Measurements from ENCODE around the gene PAX8.
A peak's percentile ranks its signal among the peaks of the same experiment; 100 is the strongest.

PAX8 gene

GRCh38 chr2:113186433-113186796 is 92.3 kb downstream of the PAX8 start:
- no peak for DNase-seq (ENCODE audit: low read depth in 2 of 3, low spot score in 2 of 3)

DNA sequence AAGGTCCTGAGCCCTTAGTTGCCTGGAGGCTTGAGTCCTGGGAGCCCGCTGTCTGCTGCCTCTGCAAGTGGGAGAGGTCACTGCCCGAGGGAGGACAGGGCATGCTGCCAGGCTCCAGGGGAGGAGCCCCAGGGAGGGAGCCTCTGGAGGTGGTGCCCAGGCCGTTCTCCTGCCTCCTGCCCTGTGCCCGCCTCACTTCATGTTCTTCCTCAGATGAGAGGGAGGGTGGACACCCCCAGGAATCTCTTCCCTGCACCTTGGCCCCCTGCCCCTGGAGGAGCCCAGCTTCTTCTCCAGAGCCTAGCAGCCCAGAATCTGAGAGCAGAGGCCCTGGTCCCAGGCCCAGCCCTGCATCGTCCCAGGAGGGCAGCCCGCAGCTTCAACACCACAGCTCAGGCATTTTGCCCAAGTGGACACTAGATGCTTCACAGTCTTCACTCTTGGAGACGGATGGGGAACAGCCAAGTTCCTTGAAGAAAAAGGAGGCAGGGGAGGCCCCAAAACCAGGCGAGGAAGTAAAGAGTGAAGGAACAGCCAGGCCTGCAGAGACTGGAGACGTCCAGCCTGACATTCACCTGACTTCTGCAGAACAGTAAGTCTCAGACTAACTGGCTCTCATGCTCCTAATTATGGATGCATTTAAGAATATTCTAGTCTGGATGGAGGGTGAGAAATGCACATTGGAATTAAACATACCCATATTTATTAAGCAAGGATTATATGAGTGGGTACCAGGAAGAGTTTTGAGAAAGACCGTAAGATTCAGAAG is 92.9 kb downstream of the PAX8 start:
- DNase-seq (ENCODE audit: low read depth in 2 of 3, low spot score in 2 of 3): no peak

DNA sequence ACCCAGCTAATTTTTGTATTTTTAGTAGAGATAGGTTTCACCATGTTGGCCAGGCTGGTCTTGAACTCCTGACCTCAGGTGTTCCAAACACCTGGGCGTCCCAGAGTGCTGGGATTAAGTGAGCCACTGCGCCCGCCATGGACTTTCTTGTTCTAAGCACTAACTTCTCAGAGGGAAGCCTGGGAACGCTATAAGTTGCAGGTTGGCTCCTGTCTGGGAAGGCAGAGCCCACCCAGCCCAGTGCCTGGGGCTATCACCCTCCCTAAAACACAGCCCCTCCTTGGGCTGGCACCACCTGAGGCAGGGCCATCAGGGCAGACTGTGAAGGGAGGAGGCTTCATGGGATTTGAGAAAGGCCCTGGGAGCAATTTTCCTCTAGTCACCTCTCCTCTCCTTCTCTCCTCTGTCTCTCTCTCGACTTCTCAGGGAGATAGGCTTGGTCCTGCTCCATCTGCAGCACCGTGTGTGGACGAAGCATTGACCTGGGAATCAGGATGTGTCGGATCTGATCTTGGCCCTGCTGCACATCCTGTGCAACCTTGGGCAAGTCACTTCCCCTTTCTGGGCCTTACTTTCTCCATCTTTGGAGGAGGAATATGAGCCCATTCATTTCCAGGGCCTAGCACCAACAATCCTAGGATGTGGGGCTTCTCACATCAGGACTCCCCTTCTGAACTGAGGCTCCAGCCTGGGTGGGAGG is 94.0 kb downstream of the PAX8 start:
- no peak for DNase-seq (ENCODE audit: low read depth in 2 of 3, low spot score in 2 of 3)

DNA sequence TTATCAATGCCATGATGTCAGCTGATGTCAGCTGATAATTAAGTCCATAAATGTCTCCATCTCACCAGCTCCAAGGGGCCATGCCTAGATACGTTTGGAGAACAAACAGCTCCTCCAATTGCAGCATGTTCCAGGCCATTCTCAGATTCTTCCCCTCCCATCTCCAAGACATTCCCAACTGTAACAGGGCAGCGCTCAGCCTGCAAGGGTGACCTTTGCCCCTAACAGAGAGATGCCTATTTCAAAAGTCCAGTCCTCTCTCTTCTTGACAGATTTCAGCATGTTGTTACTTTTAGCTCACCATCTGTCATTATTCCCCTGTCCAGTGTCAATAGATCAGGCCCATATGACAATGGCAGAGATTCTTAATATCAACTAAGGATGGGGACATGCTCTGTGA is 95.0 kb downstream of the PAX8 start:
- DNase-seq (ENCODE audit: low read depth in 2 of 3, low spot score in 2 of 3): no peak

GRCh38 chr2:113183264-113183663 is 95.5 kb downstream of the PAX8 start:
- DNase-seq (ENCODE audit: low read depth in 2 of 3, low spot score in 2 of 3): no peak

- no peak for DNase-seq (ENCODE audit: low read depth in 2 of 3, low spot score in 2 of 3)
Measured at GRCh38 chr2:113182471-113183260, 96.1 kb downstream of the PAX8 start.

- no peak for DNase-seq (ENCODE audit: low read depth in 2 of 3, low spot score in 2 of 3)
Measured at GRCh38 chr2:113181258-113182051, 97.3 kb downstream of the PAX8 start.

- no peak for DNase-seq (ENCODE audit: low read depth in 2 of 3, low spot score in 2 of 3)
Measured at GRCh38 chr2:113180131-113180946, 98.4 kb downstream of the PAX8 start.

DNA sequence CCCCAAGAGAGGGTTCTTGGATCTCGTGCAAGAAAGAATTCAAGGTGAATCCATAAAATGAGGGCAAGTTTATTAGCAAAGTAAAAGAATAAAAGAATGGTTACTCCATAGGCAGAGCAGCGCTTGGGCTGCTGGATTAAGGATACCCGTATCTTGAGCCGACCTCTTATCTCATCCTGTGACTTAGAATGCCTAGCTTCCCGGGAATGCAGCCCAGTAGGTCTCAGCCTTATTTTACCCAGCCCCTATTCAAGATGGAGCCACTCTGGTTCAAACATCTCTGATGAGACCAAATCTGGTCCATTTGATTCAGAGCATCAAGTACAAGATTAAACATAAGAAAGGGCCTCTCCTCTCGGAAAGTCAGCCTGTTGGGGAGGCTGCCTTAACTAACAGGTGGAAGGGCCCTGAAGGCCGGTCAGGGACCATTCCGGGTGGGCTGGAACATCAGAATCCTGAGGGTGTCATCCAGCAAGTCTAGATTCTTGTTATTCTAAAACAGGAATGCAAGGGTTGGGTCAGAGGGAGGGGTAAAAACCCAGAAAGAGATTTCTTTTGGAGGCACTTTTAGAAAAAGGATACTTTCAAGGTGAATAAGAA is 99.2 kb downstream of the PAX8 start:
- DNase-seq (ENCODE audit: low read depth in 2 of 3, low spot score in 2 of 3): no peak

- no peak for DNase-seq (ENCODE audit: low read depth in 2 of 3, low spot score in 2 of 3)
Measured at GRCh38 chr2:113178891-113179290, 99.8 kb downstream of the PAX8 start.

DNA sequence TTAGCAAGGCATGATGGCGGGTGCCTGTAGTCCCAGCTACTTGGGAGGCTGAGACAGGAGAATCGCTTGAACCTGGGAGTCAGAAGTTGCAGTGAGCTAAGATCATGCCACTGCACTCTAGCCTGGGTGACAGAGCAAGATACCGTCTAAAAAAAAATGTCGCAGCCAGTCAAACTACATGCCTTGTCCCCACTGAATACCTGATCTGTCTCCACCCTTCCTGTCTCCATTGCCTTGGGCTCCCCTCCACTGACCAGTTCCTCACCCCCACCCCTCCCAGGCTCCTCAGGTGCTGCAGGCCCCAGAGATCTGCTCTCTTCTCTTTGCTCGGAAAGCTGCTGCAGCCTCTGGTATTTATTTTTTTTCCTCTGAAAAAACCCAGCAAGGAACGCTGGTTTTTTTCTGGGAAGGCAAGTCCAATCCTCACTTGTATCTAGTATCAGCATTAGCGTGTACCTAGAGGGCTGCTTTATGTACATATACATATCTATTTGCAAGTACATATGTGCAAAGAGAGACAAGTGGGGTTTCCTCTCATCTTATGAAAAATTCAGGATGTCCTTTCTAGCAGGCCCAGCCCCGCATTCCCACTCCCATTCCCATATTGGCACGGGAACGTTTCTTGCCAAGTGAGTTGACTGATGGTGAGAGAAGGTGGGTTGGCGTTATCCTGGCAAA is 100.5 kb downstream of the PAX8 start:
- DNase-seq (ENCODE audit: low read depth in 2 of 3, low spot score in 2 of 3): no peak

DNA sequence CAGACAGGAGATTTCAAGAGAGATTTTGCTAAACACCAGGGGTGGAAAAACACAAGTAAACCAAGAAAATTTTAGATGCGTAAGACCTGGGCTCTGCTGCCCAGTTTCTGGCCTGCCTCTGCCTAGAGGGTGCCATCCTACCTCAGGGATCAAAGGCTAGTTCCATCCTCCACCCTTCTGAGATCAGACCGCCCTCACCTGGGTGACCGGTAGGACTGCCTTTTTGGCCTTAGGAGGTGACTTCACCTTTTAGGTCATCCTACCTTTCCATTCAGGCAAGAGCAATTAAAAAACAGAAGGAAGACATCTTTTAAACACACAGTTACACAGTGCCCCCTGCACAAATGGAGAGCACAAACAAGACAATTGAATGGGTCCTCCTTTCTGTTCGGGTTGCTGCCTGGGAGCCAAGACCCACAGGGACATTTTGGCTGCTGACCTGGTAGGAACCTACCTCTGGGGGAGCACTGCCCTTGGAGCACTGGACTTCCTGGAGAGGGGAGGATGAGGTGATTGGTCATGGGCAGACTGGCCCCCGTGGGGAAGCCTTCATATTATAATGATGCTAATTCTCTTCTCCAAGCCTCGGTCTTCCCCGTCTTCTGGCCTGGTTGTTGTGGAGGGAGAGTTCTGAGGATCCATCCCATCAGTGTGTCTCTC is 101.9 kb downstream of the PAX8 start:
- DNase-seq (ENCODE audit: low read depth in 2 of 3, low spot score in 2 of 3): no peak

GRCh38 chr2:113175736-113176695 is 102.7 kb downstream of the PAX8 start:
- DNase-seq (ENCODE audit: low read depth in 2 of 3, low spot score in 2 of 3): no peak

DNA sequence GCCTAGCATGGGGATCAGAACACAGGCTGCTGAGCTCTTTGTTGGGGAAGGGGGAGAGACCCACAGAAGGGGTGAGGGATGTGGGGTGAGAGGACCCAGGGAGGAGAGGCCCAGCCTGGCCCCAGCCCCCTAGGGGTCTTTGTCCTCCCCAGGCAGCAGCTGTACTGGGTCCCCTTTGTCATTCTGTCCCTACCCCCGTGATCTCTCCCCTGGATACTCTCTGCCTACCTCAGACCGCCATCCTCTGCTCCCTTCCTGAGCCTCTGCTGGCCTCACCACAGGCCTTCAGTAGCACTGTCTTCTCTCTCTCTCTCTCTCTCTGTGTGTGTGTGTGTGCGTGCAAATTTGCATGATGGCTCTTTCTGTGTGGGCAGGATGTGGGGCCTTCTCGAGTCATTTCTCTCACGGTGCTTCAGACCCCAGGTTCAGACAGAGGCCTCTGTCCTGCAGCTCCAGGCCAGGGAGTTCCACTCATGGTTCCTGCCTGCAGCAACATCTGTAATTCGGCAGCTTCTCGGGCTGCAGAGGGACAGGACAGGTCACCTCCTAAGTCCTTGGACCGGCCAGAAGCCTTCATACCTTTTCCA is 103.6 kb downstream of the PAX8 start:
- DNase-seq (ENCODE audit: low read depth in 2 of 3, low spot score in 2 of 3): peak in 1 of 3 experiments; percentile 50

DNA sequence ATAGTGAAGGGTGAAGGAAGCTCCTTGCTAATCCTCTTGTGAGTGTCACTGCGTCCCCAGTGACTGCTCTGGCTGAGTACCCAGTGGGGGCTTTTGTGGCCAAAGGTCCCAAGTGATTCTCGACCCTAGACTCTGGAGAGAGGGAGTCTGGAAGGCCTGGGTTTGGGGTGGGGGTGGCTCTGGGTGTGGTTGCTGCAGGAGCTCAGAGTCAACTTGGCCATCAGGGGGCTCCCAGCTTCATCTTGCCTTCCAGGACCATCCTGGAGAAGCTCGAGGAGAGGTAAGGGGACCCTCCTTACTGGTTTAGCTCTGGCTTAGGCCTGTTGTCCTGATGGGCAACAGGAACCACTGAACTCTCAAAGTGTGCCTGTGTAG is 104.4 kb downstream of the PAX8 start:
- DNase-seq (ENCODE audit: low read depth in 2 of 3, low spot score in 2 of 3): no peak

DNA sequence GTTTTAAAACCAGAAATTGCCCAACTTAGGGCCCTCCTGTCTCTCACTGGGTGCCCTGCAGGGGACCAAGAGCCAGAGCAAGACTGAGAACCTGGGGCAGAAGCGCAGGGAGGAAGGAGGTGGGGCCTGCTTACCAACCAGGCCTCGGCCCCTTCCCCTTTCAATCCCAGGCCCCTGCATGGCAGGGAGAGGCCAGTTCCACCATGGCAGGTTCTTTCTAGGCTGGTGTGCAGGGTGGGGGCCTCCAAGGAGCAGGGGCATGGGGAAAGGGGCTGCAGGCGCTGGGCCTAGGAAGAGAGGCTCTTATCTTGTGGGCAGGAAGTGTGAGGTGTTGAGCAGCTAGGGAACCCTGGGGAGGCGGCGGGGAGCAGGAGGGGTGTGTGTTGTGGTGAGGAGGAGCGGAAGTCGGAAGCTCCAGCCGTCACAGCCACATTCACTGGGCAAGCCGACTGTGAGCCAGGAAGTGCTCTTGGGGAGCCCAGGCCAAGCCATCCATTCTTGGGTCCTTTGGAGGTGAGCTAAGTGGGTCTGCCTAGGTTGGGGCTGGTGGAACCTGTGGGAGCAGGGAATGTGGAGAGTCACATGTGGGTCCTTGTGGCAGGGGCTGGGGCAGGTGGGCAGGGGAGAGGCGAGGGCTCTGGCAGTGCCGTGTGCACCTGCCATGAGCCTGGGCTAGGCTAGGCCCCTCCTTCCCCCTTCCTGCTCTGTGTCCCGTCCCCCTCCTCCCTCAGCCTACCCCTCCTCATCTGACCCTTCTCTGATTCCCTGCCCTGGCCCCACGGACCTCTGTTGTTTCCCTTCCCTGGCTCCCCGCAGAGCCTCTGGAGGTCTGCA is 105.0 kb downstream of the PAX8 start, which contains the start of gene PSD4:
Gene PSD4, plus strand, starts transcription at position 430 of the 834 bp plus-strand sequence. CDS start 8,486 bp downstream, outside the sequence.
- peak; percentile 65 to 82 (median 74) for DNase-seq (ENCODE audit: low read depth in 2 of 3, low spot score in 2 of 3)

Measured in activated CD8-positive, alpha-beta memory T cell treated with anti-CD3 and anti-CD28 coated beads for 48 hours (primary cell).